SU-DHL-6 (cell line): Measurements from ENCODE around the gene AHDC1.

Source experiments
- H2AFZ ChIP-seq: fragments of 200-600 bp; sonication (generic); 2 replicates; pipeline ENCODE4 v1.6.1; 2014; ENCODE audit warnings: low read depth, mild to moderate bottlenecking, moderate library complexity, mixed read lengths, antibody characterized with exemption, low read length; ENCODE audit not compliant: severe bottlenecking
- H3F3A ChIP-seq: fragments of 200-600 bp; shearing (Covaris generic); 2 replicates; pipeline ENCODE4 v1.6.0; 2016; ENCODE audit warnings: antibody characterized with exemption, mild to moderate bottlenecking; ENCODE audit not compliant: insufficient read depth
- H3K27ac ChIP-seq: fragments of 200-600 bp; sonication (generic); 2 replicates; pipeline ENCODE4 v1.5.1; 2016; ENCODE audit warnings: low read depth, mild to moderate bottlenecking, low read length, moderate library complexity, mixed read lengths
- H3K27me3 ChIP-seq: fragments of 200-600 bp; sonication (generic), shearing (Covaris generic); 2 replicates; pipeline ENCODE4 v1.6.0; 2014; ENCODE audit warnings: mild to moderate bottlenecking, low read length
- H3K36me3 ChIP-seq: fragments of 200-600 bp; sonication (generic); 2 replicates; pipeline ENCODE4 v1.6.1; 2014; ENCODE audit warnings: mild to moderate bottlenecking, low read length, mixed read lengths
- H3K4me2 ChIP-seq: fragments of 300-600, 200-600 bp; shearing (Covaris generic), sonication (generic); 2 replicates; pipeline ENCODE4 v1.6.0; 2014; ENCODE audit warnings: low read length, low read depth, mild to moderate bottlenecking; ENCODE audit not compliant: poor library complexity, severe bottlenecking
- H3K4me3 ChIP-seq: fragments of 200-600 bp; sonication (generic); 2 replicates; pipeline ENCODE4 v1.5.1; 2014; ENCODE audit warnings: antibody characterized with exemption, low read length, mild to moderate bottlenecking, mixed read lengths; ENCODE audit not compliant: insufficient read depth, poor library complexity, severe bottlenecking
- H3K79me2 ChIP-seq: fragments of 200-600 bp; sonication (generic); 2 replicates; pipeline ENCODE4 v1.6.1; 2014; ENCODE audit warnings: mild to moderate bottlenecking, low read length, moderate library complexity; ENCODE audit not compliant: insufficient read depth
- H3K9ac ChIP-seq: fragments of 200-600 bp; sonication (generic); 2 replicates; pipeline ENCODE4 v1.7.0; 2014; ENCODE audit warnings: mild to moderate bottlenecking, low read length
- H3K9me2 ChIP-seq: fragments of 200-600 bp; sonication (generic); replicated peaks from 2 replicates; pipeline ENCODE4 v1.6.1; 2014; ENCODE audit warnings: low read length; ENCODE audit not compliant: insufficient read depth
- H3K9me3 ChIP-seq: fragments of 200-600 bp; sonication (generic); 2 replicates; pipeline ENCODE4 v1.6.1; 2014; ENCODE audit warnings: low read length, mixed read lengths; ENCODE audit not compliant: insufficient read depth
- H4K20me1 ChIP-seq: fragments of 200-600 bp; sonication (generic); 2 replicates; pipeline ENCODE4 v1.6.1; 2014; ENCODE audit warnings: low read depth, mild to moderate bottlenecking, antibody characterized with exemption, low read length, moderate library complexity, mixed read lengths
- EZH2phosphoT487 ChIP-seq: fragments of 200-600 bp; sonication (generic), shearing (Covaris generic); conservative IDR thresholded peaks from 2 replicates; pipeline ENCODE4 v1.6.1; 2018; ENCODE audit warnings: mild to moderate bottlenecking, antibody characterized with exemption, low read length, moderate library complexity, mixed read lengths
- TF ChIP-seq, protein P1 (sequence below): fragments of 200-600 bp; sonication (generic); IDR thresholded peaks from one replicate; pipeline ENCODE4 v1.5.1; 2017; ENCODE audit warnings: antibody characterized with exemption, mild to moderate bottlenecking, low read length, moderate library complexity; ENCODE audit not compliant: insufficient read depth, poor library complexity, severe bottlenecking

The AHDC1 gene

DNA sequence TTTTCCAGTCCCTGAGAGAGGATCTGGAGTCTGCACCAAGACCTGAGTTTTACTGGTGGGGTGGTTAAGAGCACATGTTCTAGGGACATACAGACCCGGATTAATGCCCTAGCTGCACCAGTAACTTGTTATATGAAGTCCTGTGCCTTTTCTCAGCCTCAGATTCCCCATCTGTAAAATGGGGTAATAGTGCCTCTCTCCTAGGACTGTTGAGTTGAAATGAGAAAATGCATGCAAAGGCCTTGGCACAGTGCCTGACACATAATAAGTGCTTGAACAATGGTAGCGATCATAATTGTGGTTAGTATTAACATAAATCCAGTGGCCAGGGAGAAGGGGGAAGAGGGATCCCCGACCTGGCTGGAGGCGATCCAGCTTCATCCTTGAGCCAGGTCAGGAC lies 12.3 kb downstream of the AHDC1 start:
- TF ChIP-seq, protein P1, sequence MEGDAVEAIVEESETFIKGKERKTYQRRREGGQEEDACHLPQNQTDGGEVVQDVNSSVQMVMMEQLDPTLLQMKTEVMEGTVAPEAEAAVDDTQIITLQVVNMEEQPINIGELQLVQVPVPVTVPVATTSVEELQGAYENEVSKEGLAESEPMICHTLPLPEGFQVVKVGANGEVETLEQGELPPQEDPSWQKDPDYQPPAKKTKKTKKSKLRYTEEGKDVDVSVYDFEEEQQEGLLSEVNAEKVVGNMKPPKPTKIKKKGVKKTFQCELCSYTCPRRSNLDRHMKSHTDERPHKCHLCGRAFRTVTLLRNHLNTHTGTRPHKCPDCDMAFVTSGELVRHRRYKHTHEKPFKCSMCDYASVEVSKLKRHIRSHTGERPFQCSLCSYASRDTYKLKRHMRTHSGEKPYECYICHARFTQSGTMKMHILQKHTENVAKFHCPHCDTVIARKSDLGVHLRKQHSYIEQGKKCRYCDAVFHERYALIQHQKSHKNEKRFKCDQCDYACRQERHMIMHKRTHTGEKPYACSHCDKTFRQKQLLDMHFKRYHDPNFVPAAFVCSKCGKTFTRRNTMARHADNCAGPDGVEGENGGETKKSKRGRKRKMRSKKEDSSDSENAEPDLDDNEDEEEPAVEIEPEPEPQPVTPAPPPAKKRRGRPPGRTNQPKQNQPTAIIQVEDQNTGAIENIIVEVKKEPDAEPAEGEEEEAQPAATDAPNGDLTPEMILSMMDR = no peak
- no peak for TF ChIP-seq EZH2phosphoT487
- no peak overlapping the region for H2AFZ ChIP-seq
- H3K4me2 ChIP-seq = no peak overlapping the region
- H3K9me2 ChIP-seq = no peaks in the 10 kb centered on the region
- H3K36me3 ChIP-seq = no peaks in the 10 kb centered on the region
- no peaks in the 10 kb centered on the region for H3K9me3 ChIP-seq
- H3K79me2 ChIP-seq = no peaks in the 10 kb centered on the region
- no peak overlapping the region for H3K4me3 ChIP-seq
- no peak overlapping the region for H3K9ac ChIP-seq
- H4K20me1 ChIP-seq = no peaks in the 10 kb centered on the region; the same call in 1 of the 2 replicates
- H3F3A ChIP-seq = no peaks in the 10 kb centered on the region
- no peaks in the 10 kb centered on the region for H3K27me3 ChIP-seq
- H3K27ac ChIP-seq = no peak overlapping the region

DNA sequence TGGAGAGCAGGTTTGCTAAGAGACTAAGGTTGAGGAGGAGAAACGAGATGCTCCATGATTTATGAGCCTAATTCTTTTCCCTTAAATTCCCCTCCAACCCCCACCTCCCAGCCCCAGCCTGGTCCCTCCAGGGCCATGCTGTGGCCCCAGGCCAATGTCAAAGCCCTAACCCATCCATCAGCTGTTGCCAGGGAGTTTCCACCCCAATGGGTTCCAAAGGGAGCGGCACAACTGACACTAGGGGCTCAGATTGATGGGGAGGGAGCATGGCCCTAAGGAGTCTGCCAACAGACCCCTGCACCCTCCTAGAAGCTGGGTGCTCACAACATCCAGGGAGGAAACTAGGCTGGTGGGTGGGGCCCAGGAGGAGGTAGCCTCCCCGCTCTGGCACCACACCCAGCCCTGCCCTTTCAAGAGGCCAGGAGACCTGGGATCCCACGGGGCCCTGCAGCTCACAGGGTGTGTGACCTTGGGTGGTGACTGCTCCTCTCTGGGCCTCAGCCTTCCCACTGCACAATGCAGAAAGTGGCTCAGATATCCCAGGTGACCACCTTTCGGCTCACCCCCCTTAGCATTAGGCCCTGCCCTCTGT lies 12.9 kb downstream of the AHDC1 start:
- Histone ChIP-seq H4K20me1 (no peaks in the 10 kb centered on the region; the same call in 1 of the 2 replicates), H3K4me3 (no peak overlapping the region), H3K9me3 (no peaks in the 10 kb centered on the region), H3K9me2 (no peaks in the 10 kb centered on the region), H3K27ac (no peak overlapping the region), H3K79me2 (no peaks in the 10 kb centered on the region), H3K4me2 (no peak overlapping the region), H3K9ac (no peak overlapping the region), H3K36me3 (no peaks in the 10 kb centered on the region), H3F3A (no peaks in the 10 kb centered on the region), H3K27me3 (no peaks in the 10 kb centered on the region), H2AFZ (no peak overlapping the region)
- TF ChIP-seq, protein P1 = no peak
- no peak for TF ChIP-seq EZH2phosphoT487

DNA sequence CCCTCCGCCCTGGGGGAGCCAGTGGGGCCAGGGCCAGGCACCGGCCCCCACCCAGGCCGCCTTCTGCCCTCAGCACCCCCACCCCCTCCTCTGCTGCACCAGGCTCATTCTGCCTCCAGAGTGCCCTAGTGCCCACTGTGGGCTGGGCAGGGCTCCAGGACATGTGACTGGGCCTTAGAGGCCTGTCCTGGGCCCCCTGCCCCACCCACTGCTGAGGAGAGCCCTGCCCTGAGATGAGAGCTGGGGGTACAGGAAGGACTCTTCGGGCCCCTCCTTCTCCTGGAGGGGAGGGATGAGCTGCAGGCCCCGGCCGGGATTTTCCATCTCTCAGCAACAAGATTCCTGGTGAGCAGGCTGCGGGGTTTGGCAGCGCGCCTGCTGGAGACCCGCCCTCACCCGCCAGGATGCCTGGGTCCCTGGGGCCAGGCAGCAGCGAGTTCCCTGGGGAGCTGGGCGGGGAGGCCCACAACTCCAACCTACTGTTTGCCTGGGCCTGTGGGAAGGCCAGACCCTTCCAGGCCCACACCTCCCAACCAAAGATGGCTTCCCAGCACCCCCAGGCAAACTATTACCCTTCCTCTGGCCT lies 14.0 kb downstream of the AHDC1 start:
- Histone ChIP-seq H3K9me2 (no peaks in the 10 kb centered on the region), H3K27me3 (no peaks in the 10 kb centered on the region), H3K4me3 (no peak overlapping the region), H3K79me2 (no peaks in the 10 kb centered on the region), H3K9ac (no peak overlapping the region), H3K9me3 (no peaks in the 10 kb centered on the region), H4K20me1 (no peaks in the 10 kb centered on the region; the same call in 1 of the 2 replicates), H3F3A (no peaks in the 10 kb centered on the region), H3K36me3 (no peaks in the 10 kb centered on the region), H2AFZ (no peak overlapping the region), H3K4me2 (no peak overlapping the region), H3K27ac (no peak overlapping the region)
- TF ChIP-seq EZH2phosphoT487 = no peak
- TF ChIP-seq, protein P1 = no peak
